ENCODE data around the gene ADAMTS16. TPM values are rescaled to one million over a fixed set of nuclear protein-coding genes. Genes with fewer than 3 reads are reported as not detected.

The ADAMTS16 gene
- 1.2 TPM for polyA plus RNA-seq
- long read RNA-seq, donor 1, result 0 reads
- long read RNA-seq, donor 2, result 0 reads
- long read RNA-seq, donor 3, result 0 reads
- long read RNA-seq, donor 4, result 0 reads
- long read RNA-seq, donor 5, partial matches to known transcripts, result 0 of 1 reads
- long read RNA-seq, donor 5, other reads (novel, unspliced or antisense), result 0 of 1 reads
- long read RNA-seq, donor 6, result 0 reads
- long read RNA-seq, donor 7, result 0 reads
- long read RNA-seq, donor 8, result 0 reads
- long read RNA-seq, donor 9, result 0 reads
- long read RNA-seq, donor 10, result 0 reads
- long read RNA-seq, donor 11, result 0 reads

GRCh38 chr5:5139777-5140478 lies at the start of gene ADAMTS16:
TSS of gene ADAMTS16 (plus strand) at chr5:5140330. CDS start at chr5:5140468, 138 bp downstream.
- Histone ChIP-seq H3K27me3 (ENCODE audit: control insufficient read depth, insufficient read depth, low read length) (peaks cover 24% of the 10 kb centered on the region), H3K9me3 (ENCODE audit: control insufficient read depth, low read depth, low read length) (peaks cover 3% of the 10 kb centered on the region), H3K36me3 (ENCODE audit: control insufficient read depth, insufficient read depth, low read length) (no peaks in the 10 kb centered on the region), H3K27ac (ENCODE audit: low read length) (no peak within 1 kb of the TSS), H3K4me1 (ENCODE audit: control insufficient read depth, insufficient read depth, low read length) (peaks cover 2% of the 10 kb centered on the region), H3K4me3 (ENCODE audit: low read length) (no peak within 1 kb of the TSS)
- WGBS (ENCODE audit: insufficient coverage, low lambda C conversion rate), result no CpG with 5 or more reads among the region's 76 CpGs
- DNase-seq, result no peak

DNA sequence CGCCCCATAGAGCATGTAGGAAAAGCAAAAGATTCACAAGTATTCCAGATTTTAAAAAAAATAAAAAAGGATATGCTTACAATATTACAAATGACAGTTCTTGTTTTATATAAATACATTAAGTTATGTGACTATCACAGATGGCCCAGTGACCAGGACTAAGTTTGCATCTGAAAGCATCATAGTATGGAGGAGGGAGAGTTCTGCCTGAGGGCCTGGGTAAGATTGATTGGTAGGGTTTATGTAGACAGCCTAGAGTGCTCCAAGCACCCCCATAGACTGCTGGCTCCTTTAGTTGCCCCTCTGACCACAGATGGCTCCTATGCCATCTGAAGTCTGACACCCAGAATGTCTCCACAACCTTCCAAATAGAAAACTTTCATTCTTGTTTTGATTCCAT lies 48.0 kb upstream of the ADAMTS16 start:
- no CpG with 5 or more reads among the region's 1 CpG for WGBS (ENCODE audit: insufficient coverage, low lambda C conversion rate)
- no peak for DNase-seq
- Histone ChIP-seq H3K36me3 (ENCODE audit: control insufficient read depth, insufficient read depth, low read length) (no peaks in the 10 kb centered on the region), H3K27ac (ENCODE audit: low read length) (no peak overlapping the region), H3K27me3 (ENCODE audit: control insufficient read depth, insufficient read depth, low read length) (no peaks in the 10 kb centered on the region), H3K4me3 (ENCODE audit: low read length) (no peak overlapping the region), H3K4me1 (ENCODE audit: control insufficient read depth, insufficient read depth, low read length) (no peaks in the 10 kb centered on the region), H3K9me3 (ENCODE audit: control insufficient read depth, low read depth, low read length) (no peaks in the 10 kb centered on the region)

DNA sequence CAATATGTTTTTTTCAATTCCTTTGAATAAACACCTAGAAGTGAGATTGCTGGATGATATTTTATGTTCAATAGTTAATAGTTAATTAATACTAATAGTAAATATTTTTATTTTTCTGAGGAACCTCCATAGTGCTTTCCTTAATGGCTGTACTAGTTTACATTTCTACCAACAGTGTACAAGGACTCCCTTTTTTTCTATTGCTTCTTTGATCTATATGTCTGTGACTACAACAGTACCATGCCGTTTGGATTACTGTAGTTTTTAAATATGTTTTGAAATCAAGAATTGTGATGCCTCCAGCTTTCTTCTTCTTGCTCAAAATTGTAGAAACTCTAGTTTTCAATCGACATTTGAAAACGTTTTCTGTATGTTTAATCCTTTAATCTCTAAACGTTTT lies 39.5 kb upstream of the ADAMTS16 start:
- Histone ChIP-seq H3K27me3 (ENCODE audit: control insufficient read depth, insufficient read depth, low read length) (no peaks in the 10 kb centered on the region), H3K4me3 (ENCODE audit: low read length) (no peak overlapping the region), H3K36me3 (ENCODE audit: control insufficient read depth, insufficient read depth, low read length) (no peaks in the 10 kb centered on the region), H3K9me3 (ENCODE audit: control insufficient read depth, low read depth, low read length) (no peaks in the 10 kb centered on the region), H3K4me1 (ENCODE audit: control insufficient read depth, insufficient read depth, low read length) (no peaks in the 10 kb centered on the region), H3K27ac (ENCODE audit: low read length) (no peak overlapping the region)
- no peak for DNase-seq
- 93% methylated on average over 4 of the region's 4 CpGs for WGBS (ENCODE audit: insufficient coverage, low lambda C conversion rate)

GRCh38 chr5:5101676-5102075 lies 38.5 kb upstream of the ADAMTS16 start:
- H3K27ac ChIP-seq (ENCODE audit: low read length), result no peak overlapping the region
- no CpG with 5 or more reads among the region's 2 CpGs for WGBS (ENCODE audit: insufficient coverage, low lambda C conversion rate)
- no peak for DNase-seq

GRCh38 chr5:5103245-5103644 lies 36.9 kb upstream of the ADAMTS16 start:
- H3K36me3 ChIP-seq (ENCODE audit: control insufficient read depth, insufficient read depth, low read length), result no peaks in the 10 kb centered on the region
- H3K4me3 ChIP-seq (ENCODE audit: low read length), result no peak overlapping the region
- DNase-seq, result no peak
- H3K27me3 ChIP-seq (ENCODE audit: control insufficient read depth, insufficient read depth, low read length), result no peaks in the 10 kb centered on the region
- no peaks in the 10 kb centered on the region for H3K9me3 ChIP-seq (ENCODE audit: control insufficient read depth, low read depth, low read length)
- H3K27ac ChIP-seq (ENCODE audit: low read length), result no peak overlapping the region
- no peaks in the 10 kb centered on the region for H3K4me1 ChIP-seq (ENCODE audit: control insufficient read depth, insufficient read depth, low read length)
- no CpG with 5 or more reads among the region's 4 CpGs for WGBS (ENCODE audit: insufficient coverage, low lambda C conversion rate)

More at GRCh38 chr5:5101676-5102075, 38.5 kb upstream of the ADAMTS16 start:
- Histone ChIP-seq H3K27me3 (ENCODE audit: control insufficient read depth, insufficient read depth, low read length) (no peaks in the 10 kb centered on the region), H3K4me1 (ENCODE audit: control insufficient read depth, insufficient read depth, low read length) (no peaks in the 10 kb centered on the region), H3K9me3 (ENCODE audit: control insufficient read depth, low read depth, low read length) (no peaks in the 10 kb centered on the region), H3K4me3 (ENCODE audit: low read length) (no peak overlapping the region), H3K36me3 (ENCODE audit: control insufficient read depth, insufficient read depth, low read length) (no peaks in the 10 kb centered on the region)

GRCh38 chr5:5104550-5104949 lies 35.6 kb upstream of the ADAMTS16 start:
- no CpG with 5 or more reads among the region's 1 CpG for WGBS (ENCODE audit: insufficient coverage, low lambda C conversion rate)
- H3K4me1 ChIP-seq (ENCODE audit: control insufficient read depth, insufficient read depth, low read length), result no peaks in the 10 kb centered on the region

DNA sequence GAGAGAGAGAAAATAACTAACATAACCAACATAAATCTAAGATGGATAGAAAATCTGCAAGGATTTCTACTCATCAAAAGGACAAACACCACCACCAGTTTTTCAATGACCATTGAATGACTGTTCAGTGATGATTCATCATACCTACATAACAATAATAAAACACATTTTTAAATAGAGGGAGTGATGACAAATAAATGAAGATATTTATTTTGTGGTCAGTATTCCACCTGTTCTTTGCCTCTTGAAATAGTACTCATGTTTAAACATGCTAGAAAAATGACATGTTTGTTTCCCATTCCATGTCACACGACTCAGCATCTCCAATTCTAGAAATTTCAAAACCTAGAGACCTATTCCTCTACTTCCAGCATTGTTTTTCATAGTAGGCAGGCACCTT lies 34.6 kb upstream of the ADAMTS16 start:
- WGBS (ENCODE audit: insufficient coverage, low lambda C conversion rate), result no CpG with 5 or more reads among the region's 1 CpG
- H3K36me3 ChIP-seq (ENCODE audit: control insufficient read depth, insufficient read depth, low read length), result no peaks in the 10 kb centered on the region
- DNase-seq, result no peak
- no peak overlapping the region for H3K4me3 ChIP-seq (ENCODE audit: low read length)
- no peaks in the 10 kb centered on the region for H3K27me3 ChIP-seq (ENCODE audit: control insufficient read depth, insufficient read depth, low read length)
- no peaks in the 10 kb centered on the region for H3K9me3 ChIP-seq (ENCODE audit: control insufficient read depth, low read depth, low read length)
- H3K4me1 ChIP-seq (ENCODE audit: control insufficient read depth, insufficient read depth, low read length), result no peaks in the 10 kb centered on the region
- no peak overlapping the region for H3K27ac ChIP-seq (ENCODE audit: low read length)

More at GRCh38 chr5:5104550-5104949, 35.6 kb upstream of the ADAMTS16 start:
- no peak overlapping the region for H3K27ac ChIP-seq (ENCODE audit: low read length)
- H3K9me3 ChIP-seq (ENCODE audit: control insufficient read depth, low read depth, low read length), result no peaks in the 10 kb centered on the region
- no peak overlapping the region for H3K4me3 ChIP-seq (ENCODE audit: low read length)
- no peaks in the 10 kb centered on the region for H3K27me3 ChIP-seq (ENCODE audit: control insufficient read depth, insufficient read depth, low read length)
- no peak for DNase-seq
- H3K36me3 ChIP-seq (ENCODE audit: control insufficient read depth, insufficient read depth, low read length), result no peaks in the 10 kb centered on the region

DNA sequence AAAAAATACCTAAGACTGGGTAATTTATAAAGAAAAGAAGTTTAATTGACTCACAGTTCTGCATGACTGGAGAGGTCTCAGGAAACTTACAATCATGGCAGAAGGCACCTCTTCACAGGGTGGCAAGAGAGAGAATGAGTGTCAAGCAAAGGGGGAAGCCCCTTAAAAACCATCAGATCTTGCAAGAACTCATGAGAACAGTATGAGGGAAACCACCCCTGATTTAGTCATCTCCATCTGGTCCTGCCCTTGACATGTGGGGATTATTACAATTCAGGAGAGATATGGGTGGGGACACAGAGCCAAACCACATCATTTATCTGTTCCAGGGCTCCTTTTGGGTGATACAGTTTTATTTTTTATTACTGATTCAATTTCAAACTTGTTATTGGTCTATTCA lies 23.2 kb upstream of the ADAMTS16 start:
- DNase-seq, result no peak
- Histone ChIP-seq H3K4me1 (ENCODE audit: control insufficient read depth, insufficient read depth, low read length) (no peaks in the 10 kb centered on the region), H3K27me3 (ENCODE audit: control insufficient read depth, insufficient read depth, low read length) (no peaks in the 10 kb centered on the region), H3K27ac (ENCODE audit: low read length) (no peak overlapping the region), H3K36me3 (ENCODE audit: control insufficient read depth, insufficient read depth, low read length) (no peaks in the 10 kb centered on the region), H3K9me3 (ENCODE audit: control insufficient read depth, low read depth, low read length) (no peaks in the 10 kb centered on the region), H3K4me3 (ENCODE audit: low read length) (no peak overlapping the region)

- Histone ChIP-seq H3K9me3 (ENCODE audit: control insufficient read depth, low read depth, low read length) (no peaks in the 10 kb centered on the region), H3K36me3 (ENCODE audit: control insufficient read depth, insufficient read depth, low read length) (no peaks in the 10 kb centered on the region), H3K4me3 (ENCODE audit: low read length) (no peak overlapping the region), H3K27ac (ENCODE audit: low read length) (no peak overlapping the region), H3K4me1 (ENCODE audit: control insufficient read depth, insufficient read depth, low read length) (no peaks in the 10 kb centered on the region), H3K27me3 (ENCODE audit: control insufficient read depth, insufficient read depth, low read length) (no peaks in the 10 kb centered on the region)
- WGBS (ENCODE audit: insufficient coverage, low lambda C conversion rate), result no CpG with 5 or more reads among the region's 3 CpGs
- DNase-seq, result no peak
These were observed 17.4 kb upstream of the ADAMTS16 start for GRCh38 chr5:5122776-5123175.

DNA sequence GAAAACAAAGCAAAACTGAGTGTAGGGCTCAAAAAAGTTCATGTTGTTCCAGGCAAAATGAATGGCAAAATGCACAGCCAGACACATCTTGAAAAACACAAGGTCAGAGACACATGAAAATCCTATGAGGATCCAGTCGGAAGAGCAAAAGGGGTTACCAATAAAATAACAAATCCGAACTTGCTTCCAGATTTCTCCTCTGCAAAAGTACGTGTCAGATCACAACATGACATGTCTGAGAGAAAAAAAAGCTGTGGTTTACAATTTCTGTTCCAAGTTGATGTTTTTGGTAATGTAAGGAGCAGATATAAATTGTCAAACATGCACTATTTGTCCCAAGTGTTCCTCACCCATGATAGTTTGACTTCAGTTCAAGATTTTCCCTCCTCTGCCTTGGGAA lies 15.9 kb upstream of the ADAMTS16 start:
- no peak for DNase-seq
- Histone ChIP-seq H3K4me3 (ENCODE audit: low read length) (no peak overlapping the region), H3K4me1 (ENCODE audit: control insufficient read depth, insufficient read depth, low read length) (no peaks in the 10 kb centered on the region), H3K9me3 (ENCODE audit: control insufficient read depth, low read depth, low read length) (no peaks in the 10 kb centered on the region), H3K27ac (ENCODE audit: low read length) (no peak overlapping the region), H3K36me3 (ENCODE audit: control insufficient read depth, insufficient read depth, low read length) (no peaks in the 10 kb centered on the region), H3K27me3 (ENCODE audit: control insufficient read depth, insufficient read depth, low read length) (no peaks in the 10 kb centered on the region)
- no CpG with 5 or more reads among the region's 3 CpGs for WGBS (ENCODE audit: insufficient coverage, low lambda C conversion rate)

DNA sequence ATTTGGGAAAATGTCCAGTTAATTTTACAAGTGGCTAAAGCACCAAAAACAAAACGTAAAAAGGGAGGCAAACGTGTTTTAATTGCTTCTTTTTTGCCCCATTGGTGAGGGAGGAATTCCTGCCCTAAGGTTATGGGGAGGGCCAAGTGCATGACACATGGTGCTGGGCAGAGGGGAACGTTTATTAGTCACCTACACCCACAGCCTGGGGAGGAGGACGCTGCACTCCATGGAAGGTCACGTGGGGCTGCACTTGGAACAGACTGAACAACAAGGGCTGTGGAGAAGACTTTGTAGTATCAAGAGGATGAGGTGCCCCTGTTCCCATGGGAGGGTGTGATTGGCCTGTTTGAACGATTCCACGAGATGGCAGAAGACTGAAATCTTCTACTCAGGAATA lies 13.7 kb upstream of the ADAMTS16 start:
- no peaks in the 10 kb centered on the region for H3K27me3 ChIP-seq (ENCODE audit: control insufficient read depth, insufficient read depth, low read length)
- no peaks in the 10 kb centered on the region for H3K4me1 ChIP-seq (ENCODE audit: control insufficient read depth, insufficient read depth, low read length)
- no peak for DNase-seq
- no peaks in the 10 kb centered on the region for H3K36me3 ChIP-seq (ENCODE audit: control insufficient read depth, insufficient read depth, low read length)
- no peak overlapping the region for H3K4me3 ChIP-seq (ENCODE audit: low read length)
- H3K9me3 ChIP-seq (ENCODE audit: control insufficient read depth, low read depth, low read length), result no peaks in the 10 kb centered on the region
- WGBS (ENCODE audit: insufficient coverage, low lambda C conversion rate), result 45% methylated on average over 2 of the region's 7 CpGs
- H3K27ac ChIP-seq (ENCODE audit: low read length), result no peak overlapping the region
